H9 (cell line): Measurements from ENCODE around the gene TRAPPC4. TPM values are rescaled to one million over a fixed set of nuclear protein-coding genes. Genes with fewer than 3 reads are reported as not detected.

Experiments used
- DNase-seq: peaks from one replicate; pipeline ENCODE4 v3.0.0-alpha.2; 2017
- H2AFZ ChIP-seq: one replicate; pipeline ENCODE4 v1.6.1; 2013; ENCODE audit warnings: mild to moderate bottlenecking, low read length, control low read depth, moderate library complexity
- H2AK5ac ChIP-seq: 2 replicates; pipeline ENCODE4 v1.6.1; 2013; ENCODE audit warnings: low read length, control low read depth, mixed read lengths; ENCODE audit not compliant: insufficient read length
- H2BK120ac ChIP-seq: one replicate; pipeline ENCODE4 v1.6.1; 2013; ENCODE audit warnings: low read depth, mild to moderate bottlenecking, low read length, control low read depth, inconsistent platforms; ENCODE audit not compliant: poor library complexity, severe bottlenecking
- H2BK12ac ChIP-seq: 2 replicates; pipeline ENCODE4 v1.6.1; 2013; ENCODE audit warnings: low read length, control low read depth, mixed read lengths, low read depth; ENCODE audit not compliant: insufficient read length
- H2BK15ac ChIP-seq: 2 replicates; pipeline ENCODE4 v1.6.1; 2013; ENCODE audit warnings: low read depth, low read length, control low read depth
- H2BK20ac ChIP-seq: one replicate; pipeline ENCODE4 v1.6.1; 2013; ENCODE audit warnings: low read depth, mild to moderate bottlenecking, low read length, control low read depth, inconsistent platforms; ENCODE audit not compliant: poor library complexity, severe bottlenecking
- H2BK5ac ChIP-seq: 2 replicates; pipeline ENCODE4 v1.6.1; 2013; ENCODE audit warnings: low read length, control low read depth, mixed read lengths; ENCODE audit not compliant: insufficient read length
- H3K14ac ChIP-seq: 2 replicates; pipeline ENCODE4 v1.6.1; 2013; ENCODE audit warnings: low read length, control low read depth; ENCODE audit not compliant: insufficient read depth
- H3K18ac ChIP-seq: 2 replicates; pipeline ENCODE4 v1.6.1; 2013; ENCODE audit warnings: low read depth, mild to moderate bottlenecking, mixed read lengths, low read length, control low read depth; ENCODE audit not compliant: insufficient read length
- H3K23ac ChIP-seq: 2 replicates; pipeline ENCODE4 v1.6.1; 2013; ENCODE audit warnings: low read length, control low read depth, mixed read lengths, low read depth; ENCODE audit not compliant: insufficient read length
- H3K23me2 ChIP-seq: 2 replicates; pipeline ENCODE4 v1.6.1; 2013; ENCODE audit warnings: low read depth, mild to moderate bottlenecking, mixed read lengths, low read length, control low read depth; ENCODE audit not compliant: insufficient read length, poor library complexity, severe bottlenecking
- H3K27ac ChIP-seq: 2 replicates; pipeline ENCODE4 v1.5.1; 2013; ENCODE audit warnings: low read length, control low read depth, mixed read lengths, low read depth; ENCODE audit not compliant: insufficient read length
- H3K27me3 ChIP-seq: 2 replicates; pipeline ENCODE4 v1.6.1; 2013; ENCODE audit warnings: low read length, control low read depth, inconsistent platforms; ENCODE audit not compliant: insufficient read depth
- H3K4ac ChIP-seq: 2 replicates; pipeline ENCODE4 v1.6.1; 2013; ENCODE audit warnings: low read depth, mild to moderate bottlenecking, control low read depth, inconsistent platforms, low read length, moderate library complexity
- H3K4me1 ChIP-seq: 2 replicates; pipeline ENCODE4 v1.6.1; 2013; ENCODE audit warnings: low read length, control low read depth, inconsistent platforms; ENCODE audit not compliant: insufficient read depth
- H3K4me2 ChIP-seq: 2 replicates; pipeline ENCODE4 v1.6.1; 2013; ENCODE audit warnings: low read length, control low read depth, mixed read lengths; ENCODE audit not compliant: insufficient read length, insufficient read depth
- H3K56ac ChIP-seq: 2 replicates; pipeline ENCODE4 v1.6.1; 2013; ENCODE audit warnings: low read depth, mild to moderate bottlenecking, mixed read lengths, low read length, control low read depth; ENCODE audit not compliant: insufficient read length
- H3K79me1 ChIP-seq: 2 replicates; pipeline ENCODE4 v1.6.1; 2013; ENCODE audit warnings: low read depth, mild to moderate bottlenecking, moderate library complexity, low read length, control low read depth, inconsistent platforms; ENCODE audit not compliant: insufficient read depth, poor library complexity, severe bottlenecking
- H3K79me2 ChIP-seq: 2 replicates; pipeline ENCODE4 v1.6.1; 2013; ENCODE audit warnings: low read length, control low read depth, inconsistent platforms; ENCODE audit not compliant: insufficient read depth
- H3K9ac ChIP-seq: 2 replicates; pipeline ENCODE4 v1.6.1; 2013; ENCODE audit warnings: low read length, control low read depth, mixed read lengths; ENCODE audit not compliant: insufficient read length; ENCODE audit errors: extremely low read depth
- H3K9me3 ChIP-seq: one replicate; pipeline ENCODE4 v1.6.1; 2013; ENCODE audit warnings: low read depth, low read length, inconsistent platforms; ENCODE audit not compliant: control insufficient read depth
- H3T11ph ChIP-seq: one replicate; pipeline ENCODE4 v1.6.1; 2013; ENCODE audit warnings: mild to moderate bottlenecking, low read length, control low read depth, inconsistent platforms
- H4K20me1 ChIP-seq: one replicate; pipeline ENCODE4 v1.6.1; 2013; ENCODE audit not compliant: control insufficient read depth, insufficient read length, insufficient read depth
- H4K5ac ChIP-seq: 2 replicates; pipeline ENCODE4 v1.6.1; 2013; ENCODE audit warnings: low read depth, mild to moderate bottlenecking, mixed read lengths, low read length, control low read depth; ENCODE audit not compliant: insufficient read length
- H4K8ac ChIP-seq: replicated peaks from 2 replicates; pipeline ENCODE4 v1.6.1; 2013; ENCODE audit warnings: low read length, control low read depth, mixed read lengths, low read depth; ENCODE audit not compliant: insufficient read length
- H4K91ac ChIP-seq: 2 replicates; pipeline ENCODE4 v1.6.1; 2013; ENCODE audit warnings: low read depth, mild to moderate bottlenecking, moderate library complexity, mixed read lengths, low read length, control low read depth; ENCODE audit not compliant: insufficient read length
- H3K27ac Mint-ChIP-seq, 3 experiments: 2 replicates in 2 of 3; 3 replicates in 1 of 3; pipeline ENCODE4 v1.8.0; 2020 to 2021; ENCODE audit warnings: mixed read lengths in 3 of 3, mild to moderate bottlenecking in 1 of 3, moderate library complexity in 1 of 3
- H3K27me3 Mint-ChIP-seq: 2 replicates; pipeline ENCODE4 v1.8.0; 2021; ENCODE audit warnings: low read depth, mild to moderate bottlenecking, moderate library complexity, mixed read lengths
- H3K36me3 Mint-ChIP-seq, 3 experiments: 2 replicates in 2 of 3; 3 replicates in 1 of 3; pipeline ENCODE4 v1.8.0; 2020 to 2021; ENCODE audit warnings: low read depth in 3 of 3, mixed read lengths in 3 of 3; ENCODE audit not compliant: insufficient read depth in 1 of 3
- H3K4me1 Mint-ChIP-seq, 2 experiments: 2 replicates each; pipeline ENCODE4 v1.8.0; 2020; ENCODE audit warnings: mixed read lengths in 2 of 2
- H3K4me3 Mint-ChIP-seq, 2 experiments: 2 replicates in 1 of 2; 3 replicates in 1 of 2; pipeline ENCODE4 v1.8.0; 2020 to 2021; ENCODE audit warnings: mild to moderate bottlenecking in 2 of 2, mixed read lengths in 2 of 2, moderate library complexity in 1 of 2
- H3K9me3 Mint-ChIP-seq, 2 experiments: 2 replicates in 1 of 2; 3 replicates in 1 of 2; pipeline ENCODE4 v1.8.0; 2020; ENCODE audit warnings: mild to moderate bottlenecking in 2 of 2, mixed read lengths in 2 of 2, moderate library complexity in 1 of 2
- WGBS: extraction: QIAGEN DNeasy Blood & Tissue Kit; methylation state at CpG from one replicate; pipeline ENCODE4 v1.1.7; 2013; ENCODE audit warnings: missing lambda C conversion rate, low lambda C conversion rate, mixed read lengths; ENCODE audit not compliant: insufficient read length; ENCODE audit errors: extremely low coverage; 5-methylcytosine and 5-hydroxymethylcytosine counted together
- total RNA-seq: library from RNA; stranded (reverse); gene quantifications from 2 replicates; pipeline ENCODE4 v1.2.1, GENCODE V29; 2021
- TF ChIP-seq, protein P1 (sequence below): fragments of 200-600 bp; sonication (generic); conservative IDR thresholded peaks from 3 replicates; pipeline ENCODE4 v1.8.0; 2021; ENCODE audit warnings: antibody characterized with exemption, mild to moderate bottlenecking

The TRAPPC4 gene
- total RNA-seq, 1 experiment from 2014 or later = 82.8 TPM

DNA sequence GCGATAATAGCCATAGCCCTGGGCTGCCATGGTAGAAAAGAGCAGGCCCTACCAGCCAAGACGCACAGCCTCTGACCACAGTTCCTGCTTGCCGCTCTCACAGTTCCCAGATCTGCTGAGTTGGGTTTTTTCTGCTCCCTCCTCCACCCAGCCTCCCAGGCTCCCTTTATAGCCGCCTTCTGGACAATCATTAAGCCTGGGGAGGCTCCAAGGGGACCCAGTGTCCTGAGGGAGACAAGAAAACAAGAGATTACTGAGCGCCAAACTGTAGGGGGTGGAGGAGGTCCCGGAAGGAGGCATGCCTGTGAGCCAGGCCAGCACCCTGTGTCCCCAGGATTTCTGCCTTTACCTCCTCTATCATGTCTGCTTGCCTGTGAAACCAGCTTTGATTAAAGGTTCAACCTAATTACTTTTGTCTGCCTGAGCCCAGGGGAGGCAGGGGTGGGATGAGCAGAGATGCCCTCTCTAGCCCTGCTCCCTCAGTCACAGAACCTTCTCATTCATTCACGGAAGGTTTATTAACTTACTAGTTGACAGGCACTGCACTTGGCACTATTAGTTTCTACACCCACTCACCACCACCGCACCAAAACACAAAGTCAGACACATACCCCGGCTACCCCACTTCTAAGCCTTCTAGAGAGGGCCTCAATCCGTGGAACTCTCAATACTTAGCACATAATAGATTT, 10.9 kb downstream of the TRAPPC4 start:
- Mint-ChIP-seq H3K36me3 (peaks cover 21 to 43% (median 42%) of the 10 kb centered on the region in 3 experiments), H3K4me1 (peaks cover 22% of the 10 kb centered on the region in 2 experiments), H3K9me3 (no peaks in the 10 kb centered on the region), H3K27ac (peak overlapping the region in 2 of 3 experiments; percentile 32 to 59; a peak in 6 of 7 replicates), H3K27me3 (no peaks in the 10 kb centered on the region; the same call in 1 of the 2 replicates), H3K4me3 (peak overlapping the region; percentile 79 to 83)
- H3K4me2 ChIP-seq = peak overlapping the region; percentile 47
- H3K4me1 ChIP-seq = peaks cover 8% of the 10 kb centered on the region; the same call in 1 of the 2 replicates
- no peak overlapping the region for H3K27ac ChIP-seq
- H3K14ac ChIP-seq = no peak overlapping the region
- H4K20me1 ChIP-seq = no peaks in the 10 kb centered on the region
- no peak overlapping the region for H2BK15ac ChIP-seq
- H2BK12ac ChIP-seq = no peak overlapping the region
- H4K8ac ChIP-seq = no peak overlapping the region
- peaks cover 3% of the 10 kb centered on the region for H3K79me1 ChIP-seq
- no peak overlapping the region for H3K18ac ChIP-seq
- H2BK120ac ChIP-seq = no peak overlapping the region
- H3K79me2 ChIP-seq = no peaks in the 10 kb centered on the region
- H3K23me2 ChIP-seq = peaks cover 14% of the 10 kb centered on the region
- H3K9me3 ChIP-seq = no peaks in the 10 kb centered on the region
- no peak overlapping the region for H4K91ac ChIP-seq
- H3K23ac ChIP-seq = no peak overlapping the region
- peak overlapping the region; percentile 80 for H3K9ac ChIP-seq
- no peak overlapping the region for H3T11ph ChIP-seq
- no peak overlapping the region for H2BK5ac ChIP-seq
- H2AK5ac ChIP-seq = no peak overlapping the region
- WGBS = no CpG with 5 or more reads among the region's 10 CpGs
- no peak overlapping the region for H4K5ac ChIP-seq
- H3K4ac ChIP-seq = no peak overlapping the region
- DNase-seq = no peak
- no peak overlapping the region for H2AFZ ChIP-seq
- H2BK20ac ChIP-seq = no peak overlapping the region
- TF ChIP-seq, protein P1, sequence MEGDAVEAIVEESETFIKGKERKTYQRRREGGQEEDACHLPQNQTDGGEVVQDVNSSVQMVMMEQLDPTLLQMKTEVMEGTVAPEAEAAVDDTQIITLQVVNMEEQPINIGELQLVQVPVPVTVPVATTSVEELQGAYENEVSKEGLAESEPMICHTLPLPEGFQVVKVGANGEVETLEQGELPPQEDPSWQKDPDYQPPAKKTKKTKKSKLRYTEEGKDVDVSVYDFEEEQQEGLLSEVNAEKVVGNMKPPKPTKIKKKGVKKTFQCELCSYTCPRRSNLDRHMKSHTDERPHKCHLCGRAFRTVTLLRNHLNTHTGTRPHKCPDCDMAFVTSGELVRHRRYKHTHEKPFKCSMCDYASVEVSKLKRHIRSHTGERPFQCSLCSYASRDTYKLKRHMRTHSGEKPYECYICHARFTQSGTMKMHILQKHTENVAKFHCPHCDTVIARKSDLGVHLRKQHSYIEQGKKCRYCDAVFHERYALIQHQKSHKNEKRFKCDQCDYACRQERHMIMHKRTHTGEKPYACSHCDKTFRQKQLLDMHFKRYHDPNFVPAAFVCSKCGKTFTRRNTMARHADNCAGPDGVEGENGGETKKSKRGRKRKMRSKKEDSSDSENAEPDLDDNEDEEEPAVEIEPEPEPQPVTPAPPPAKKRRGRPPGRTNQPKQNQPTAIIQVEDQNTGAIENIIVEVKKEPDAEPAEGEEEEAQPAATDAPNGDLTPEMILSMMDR = no peak
- H3K56ac ChIP-seq = no peak overlapping the region
- no peaks in the 10 kb centered on the region for H3K27me3 ChIP-seq
